ENCODE results near the gene LYSMD1. TPM values are rescaled to one million over a fixed set of nuclear protein-coding genes. Genes with fewer than 3 reads are reported as not detected.
"Not testable (repeated sequence)": the region's sequence is repeated elsewhere in the genome, so short reads cannot be mapped to it uniquely, and the experiment has no call there.

Gene LYSMD1
- total and polyA plus RNA-seq, 8 donors, result 1.8 to 5.5 (median 4.0) TPM

GRCh38 chr1:151193856-151194255 is 28.2 kb upstream of the LYSMD1 start:
- intact Hi-C loops (cut with DNase I), result no loop called here
- peaks cover 0 to 8% (median 5%) of the 10 kb centered on the region in 3 donors for H3K4me1 ChIP-seq
- H3K27me3 ChIP-seq, result no peaks in the 10 kb centered on the region
- DNase-seq, result no peak
- WGBS, 2 donors, result 79 to 100% methylated on average over 1 of the region's 1 CpG
- ATAC-seq, result no peak
- no peaks in the 10 kb centered on the region for H3K36me3 ChIP-seq
- no peaks in the 10 kb centered on the region for H3K9me3 ChIP-seq
- FAIRE-seq, result no peak
- no peak overlapping the region for H3K27ac ChIP-seq
- no peak overlapping the region for H3K4me3 ChIP-seq
- no peak for TF ChIP-seq CTCF (IDR thresholded peaks at IDR 0.05)

- H3K27ac ChIP-seq, result no peak overlapping the region
- FAIRE-seq (no peak), DNase-seq (no peak), ATAC-seq (no peak)
- intact Hi-C loops (cut with DNase I), result no loop called here
- no peak for TF ChIP-seq CTCF (IDR thresholded peaks at IDR 0.05)
- H3K4me3 ChIP-seq, result no peak overlapping the region
- H3K9me3 ChIP-seq, result no peaks in the 10 kb centered on the region
- H3K27me3 ChIP-seq, result no peaks in the 10 kb centered on the region
- H3K36me3 ChIP-seq, result no peaks in the 10 kb centered on the region
- WGBS, 2 donors, result 42% methylated on average over 6 of the region's 6 CpGs
- H3K4me1 ChIP-seq, result peaks cover 0 to 13% (median 11%) of the 10 kb centered on the region in 3 donors
These were observed 27.6 kb upstream of the LYSMD1 start for GRCh38 chr1:151193304-151193703.

GRCh38 chr1:151192047-151192446 is 26.3 kb upstream of the LYSMD1 start:
- no peak overlapping the region for H3K4me3 ChIP-seq
- WGBS, 2 donors, result 62 to 68% methylated on average over 7 of the region's 7 CpGs
- no peaks in the 10 kb centered on the region for H3K36me3 ChIP-seq
- no peaks in the 10 kb centered on the region for H3K9me3 ChIP-seq
- no peak for ATAC-seq
- TF ChIP-seq CTCF (IDR thresholded peaks at IDR 0.05), result no peak
- no peak for FAIRE-seq
- H3K27me3 ChIP-seq, result no peaks in the 10 kb centered on the region
- DNase-seq, result no peak
- H3K27ac ChIP-seq, result no peak overlapping the region
- peaks cover 0 to 13% (median 11%) of the 10 kb centered on the region in 3 donors for H3K4me1 ChIP-seq
- intact Hi-C loops (cut with DNase I), result no loop called here

GRCh38 chr1:151189637-151190445 is 24.1 kb upstream of the LYSMD1 start, which contains the start of gene VPS72:
VPS72 (minus strand) TSS chr1:151190197; CDS start chr1:151190121, 76 bp downstream.
- intact Hi-C loops (cut with DNase I), result no loop called here
- FAIRE-seq, result no peak
- WGBS, 2 donors, result 0 to 1% methylated on average over 42 of the region's 42 CpGs

GRCh38 chr1:151188667-151189066 is 23.0 kb upstream of the LYSMD1 start:
- H3K4me1 ChIP-seq, result peaks cover 0 to 13% (median 11%) of the 10 kb centered on the region in 3 donors
- peak overlapping the region in 2 of 4 donors; percentile 49 to 82 for H3K4me3 ChIP-seq
- 38 to 41% methylated on average over 8 of the region's 8 CpGs for WGBS, 2 donors
- H3K27ac ChIP-seq; FAIRE-seq; H3K9me3 ChIP-seq; ATAC-seq; DNase-seq; intact Hi-C loops (cut with DNase I); H3K27me3 ChIP-seq: not testable (repeated sequence)
- peaks cover 5 to 19% (median 13%) of the 10 kb centered on the region in 3 donors for H3K36me3 ChIP-seq

More at GRCh38 chr1:151189637-151190445, 24.1 kb upstream of the LYSMD1 start, which contains the start of gene VPS72:
- Histone ChIP-seq H3K36me3 (peaks cover 5 to 8% (median 7%) of the 10 kb centered on the region in 3 donors), H3K4me1 (peaks cover 0 to 13% (median 11%) of the 10 kb centered on the region in 3 donors), H3K9me3 (no peaks in the 10 kb centered on the region), H3K27me3 (no peaks in the 10 kb centered on the region), H3K27ac (peak within 1 kb of the TSS in 3 of 4 donors; percentile 16 to 70 (median 59)), H3K4me3 (peak within 1 kb of the TSS; percentile 49 to 89 (median 78))
- DNase-seq (peak; percentile 77 to 91 (median 82)), ATAC-seq (peak; percentile 98 to 99 (median 98))
- no peak for TF ChIP-seq CTCF (IDR thresholded peaks at IDR 0.05)
